ENCODE measurements around the gene CHST10.
"Not testable (repeated sequence)": the region's sequence is repeated elsewhere in the genome, so short reads cannot be mapped to it uniquely, and the experiment has no call there.

Gene CHST10
- 1.1 to 2.1 (median 2.1) reads per million in 4 donors for total RNA-seq

- DNase-seq: peak in 3 of 5 donors; percentile 3 to 28 (median 26)
Observed at GRCh38 chr2:100416935-100417710, at the start of gene CHST10. TSS of gene CHST10 (minus strand) at chr2:100417668. CDS start at chr2:100406675, 10,993 bp downstream.

- DNase-seq: no peak
Observed at GRCh38 chr2:100460904-100461530, 43.5 kb upstream of the CHST10 start.

GRCh38 chr2:100456357-100456756, 38.9 kb upstream of the CHST10 start:
- DNase-seq: not testable (repeated sequence)

- DNase-seq: no peak
Observed at GRCh38 chr2:100453853-100454252, 36.4 kb upstream of the CHST10 start.

GRCh38 chr2:100451734-100452133, 34.3 kb upstream of the CHST10 start:
- DNase-seq: no peak

GRCh38 chr2:100451092-100451491, 33.6 kb upstream of the CHST10 start:
- DNase-seq: no peak

- DNase-seq: no peak
Observed at GRCh38 chr2:100446696-100447095, 29.2 kb upstream of the CHST10 start.

- DNase-seq: no peak
Observed at GRCh38 chr2:100437751-100438150, 20.3 kb upstream of the CHST10 start.

GRCh38 chr2:100429726-100430125, 12.3 kb upstream of the CHST10 start:
- DNase-seq: no peak

GRCh38 chr2:100427627-100428258, 10.3 kb upstream of the CHST10 start:
- peak in 4 of 5 donors; percentile 21 to 53 (median 33) for DNase-seq

- DNase-seq: no peak
Observed at GRCh38 chr2:100427111-100427510, 9.6 kb upstream of the CHST10 start.

GRCh38 chr2:100426384-100426720, 8.9 kb upstream of the CHST10 start:
- DNase-seq: no peak

GRCh38 chr2:100425573-100426383, 8.3 kb upstream of the CHST10 start:
- DNase-seq: no peak

- no peak for DNase-seq
Observed at GRCh38 chr2:100425107-100425506, 7.6 kb upstream of the CHST10 start.

GRCh38 chr2:100424277-100424875, 6.9 kb upstream of the CHST10 start:
- no peak for DNase-seq

- DNase-seq: no peak
Observed at GRCh38 chr2:100423631-100424030, 6.2 kb upstream of the CHST10 start.

GRCh38 chr2:100422320-100423055, 5.0 kb upstream of the CHST10 start:
- no peak for DNase-seq

- DNase-seq: no peak
Observed at GRCh38 chr2:100419915-100420314, 2.4 kb upstream of the CHST10 start.

GRCh38 chr2:100418406-100418962, 1.0 kb upstream of the CHST10 start:
- no peak for DNase-seq

- DNase-seq: no peak
Observed at GRCh38 chr2:100417711-100418124, 250 bp upstream of the CHST10 start.

- no peak for DNase-seq
Observed at GRCh38 chr2:100416397-100416934, 1.0 kb downstream of the CHST10 start.
